Hepatocyte (in vitro differentiated cells): ENCODE measurements around the gene ZNF519.

ENCODE experiments used
- CTCF ChIP-seq: fragments of 200-600 bp; sonication (generic); IDR thresholded peaks from 2 replicates; pipeline ENCODE4 v1.5.1; 2016; ENCODE audit warnings: antibody characterized with exemption, mild to moderate bottlenecking; ENCODE audit not compliant: poor library complexity
- EZH2 ChIP-seq: fragments of 200-600 bp; sonication (generic); IDR thresholded peaks from 2 replicates; pipeline ENCODE4 v1.6.1; 2016; ENCODE audit warnings: antibody characterized with exemption, mild to moderate bottlenecking, borderline replicate concordance
- EZH2phosphoT487 ChIP-seq: fragments of 200-600 bp; sonication (generic); IDR thresholded peaks from one replicate; pipeline ENCODE4 v1.6.1; 2018; ENCODE audit warnings: antibody characterized with exemption, mild to moderate bottlenecking, low read depth, moderate library complexity; ENCODE audit not compliant: unreplicated experiment, severe bottlenecking

- TF ChIP-seq CTCF (no peak), EZH2 (no peak), EZH2phosphoT487 (no peak)
These were observed 42.5 kb upstream of the ZNF519 start for GRCh38 chr18:14174706-14175085.
